DND-41 (cell line): ENCODE results near the gene C1orf56.
A peak's percentile ranks its signal among the peaks of the same experiment; 100 is the strongest.

Source experiments
- EZH2 ChIP-seq: IDR thresholded peaks from 3 replicates; pipeline ENCODE4 v1.6.1; 2012; ENCODE audit warnings: borderline replicate concordance, low read depth, mild to moderate bottlenecking, moderate library complexity, low read length, inconsistent platforms; ENCODE audit not compliant: severe bottlenecking
- TF ChIP-seq, protein P1 (sequence below): IDR thresholded peaks from 2 replicates; pipeline ENCODE4 v1.5.1; 2012; ENCODE audit warnings: borderline replicate concordance, low read length, moderate library complexity, mild to moderate bottlenecking; ENCODE audit not compliant: poor library complexity, severe bottlenecking; ENCODE audit errors: extremely low read depth

DNA sequence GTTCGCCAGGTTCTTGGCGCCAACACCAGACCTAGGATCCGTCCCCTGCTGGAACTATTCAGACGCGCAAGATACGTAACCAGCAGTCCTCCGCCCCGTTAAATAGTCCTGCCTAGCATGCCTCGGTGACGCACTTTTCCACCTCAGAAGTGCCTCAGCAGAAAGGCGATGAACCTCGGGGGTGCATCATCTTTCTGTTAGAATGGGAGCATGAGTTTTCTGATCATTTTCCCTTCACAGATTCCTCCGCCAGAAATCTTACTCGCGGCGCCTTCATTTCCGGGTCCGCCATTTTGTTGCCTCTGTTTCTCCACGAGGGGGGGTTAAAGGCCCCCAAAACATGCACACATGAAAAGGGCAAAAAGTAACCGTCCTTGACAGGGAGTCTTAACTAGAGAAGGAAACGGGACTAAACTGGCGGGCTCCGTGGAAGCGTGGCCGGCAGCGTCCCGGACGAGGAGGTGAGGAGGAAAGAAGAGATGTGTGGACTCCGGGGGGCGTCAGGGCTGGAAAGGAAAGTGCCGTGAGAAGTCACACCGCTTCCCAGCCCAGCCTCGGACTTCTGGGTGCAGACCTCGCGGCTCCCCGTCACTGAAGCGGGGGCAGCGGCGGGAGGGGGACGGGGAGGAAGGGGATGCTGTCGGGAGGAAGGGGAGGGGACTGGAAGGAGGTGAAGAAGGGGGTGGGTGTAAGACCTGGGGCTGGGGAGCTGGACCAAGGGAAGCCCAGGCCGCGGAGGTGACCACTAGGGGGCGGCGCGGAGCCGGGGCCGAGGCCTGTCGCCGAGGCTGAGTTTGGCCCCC lies 23.1 kb downstream of the C1orf56 start, which contains the start of gene GABPB2:
- TF ChIP-seq, protein P1, sequence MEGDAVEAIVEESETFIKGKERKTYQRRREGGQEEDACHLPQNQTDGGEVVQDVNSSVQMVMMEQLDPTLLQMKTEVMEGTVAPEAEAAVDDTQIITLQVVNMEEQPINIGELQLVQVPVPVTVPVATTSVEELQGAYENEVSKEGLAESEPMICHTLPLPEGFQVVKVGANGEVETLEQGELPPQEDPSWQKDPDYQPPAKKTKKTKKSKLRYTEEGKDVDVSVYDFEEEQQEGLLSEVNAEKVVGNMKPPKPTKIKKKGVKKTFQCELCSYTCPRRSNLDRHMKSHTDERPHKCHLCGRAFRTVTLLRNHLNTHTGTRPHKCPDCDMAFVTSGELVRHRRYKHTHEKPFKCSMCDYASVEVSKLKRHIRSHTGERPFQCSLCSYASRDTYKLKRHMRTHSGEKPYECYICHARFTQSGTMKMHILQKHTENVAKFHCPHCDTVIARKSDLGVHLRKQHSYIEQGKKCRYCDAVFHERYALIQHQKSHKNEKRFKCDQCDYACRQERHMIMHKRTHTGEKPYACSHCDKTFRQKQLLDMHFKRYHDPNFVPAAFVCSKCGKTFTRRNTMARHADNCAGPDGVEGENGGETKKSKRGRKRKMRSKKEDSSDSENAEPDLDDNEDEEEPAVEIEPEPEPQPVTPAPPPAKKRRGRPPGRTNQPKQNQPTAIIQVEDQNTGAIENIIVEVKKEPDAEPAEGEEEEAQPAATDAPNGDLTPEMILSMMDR: peak; percentile 82
- TF ChIP-seq EZH2: no peak
